ENCODE data around the gene ALDOB.

The ALDOB gene

DNA sequence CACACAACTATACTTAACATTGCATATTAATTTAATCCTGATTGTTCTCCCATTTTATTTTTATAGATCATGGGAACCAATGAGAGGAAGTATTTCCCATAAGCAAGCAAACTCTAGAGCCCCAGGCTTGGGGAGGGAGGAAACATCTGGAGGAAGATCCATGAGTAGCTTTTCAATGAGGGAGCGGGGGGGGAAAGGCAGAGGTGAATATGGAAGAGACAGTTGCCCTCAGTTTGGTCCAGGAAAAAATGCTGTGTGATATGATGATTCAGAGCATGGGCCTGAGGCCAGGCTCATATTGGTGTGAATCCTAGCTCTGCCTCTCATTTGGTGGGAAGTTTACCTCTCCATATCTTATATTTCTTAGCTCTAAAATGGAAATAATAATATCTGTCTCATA is 42.2 kb upstream of the ALDOB start:
- no peak for TF ChIP-seq CTCF (IDR thresholded peaks at IDR 0.05; ENCODE audit: borderline replicate concordance, insufficient read depth, low read depth, low read length)
- H3K4me3 ChIP-seq (ENCODE audit: low read depth, low read length) = no peak overlapping the region

DNA sequence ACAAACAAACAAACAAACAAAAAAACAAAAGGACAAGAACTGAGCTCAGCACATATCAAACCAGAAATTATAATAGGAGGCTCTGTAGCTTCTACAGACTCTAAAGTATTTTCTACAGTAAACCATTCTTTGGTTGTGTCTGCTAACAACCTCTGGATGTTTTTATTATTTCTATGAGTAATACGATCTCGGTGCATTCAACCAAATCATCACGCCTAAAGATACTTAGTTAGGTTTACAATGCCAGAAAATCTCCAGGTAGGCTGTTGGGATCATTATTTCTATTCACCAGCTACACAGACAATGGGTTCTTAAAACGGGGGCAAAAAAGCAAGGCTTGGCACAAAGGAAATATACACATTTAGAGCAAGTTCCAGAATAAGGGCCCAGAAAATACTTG is 41.6 kb upstream of the ALDOB start:
- no peak overlapping the region for H3K4me3 ChIP-seq (ENCODE audit: low read depth, low read length)
- TF ChIP-seq CTCF (IDR thresholded peaks at IDR 0.05; ENCODE audit: borderline replicate concordance, insufficient read depth, low read depth, low read length) = no peak

DNA sequence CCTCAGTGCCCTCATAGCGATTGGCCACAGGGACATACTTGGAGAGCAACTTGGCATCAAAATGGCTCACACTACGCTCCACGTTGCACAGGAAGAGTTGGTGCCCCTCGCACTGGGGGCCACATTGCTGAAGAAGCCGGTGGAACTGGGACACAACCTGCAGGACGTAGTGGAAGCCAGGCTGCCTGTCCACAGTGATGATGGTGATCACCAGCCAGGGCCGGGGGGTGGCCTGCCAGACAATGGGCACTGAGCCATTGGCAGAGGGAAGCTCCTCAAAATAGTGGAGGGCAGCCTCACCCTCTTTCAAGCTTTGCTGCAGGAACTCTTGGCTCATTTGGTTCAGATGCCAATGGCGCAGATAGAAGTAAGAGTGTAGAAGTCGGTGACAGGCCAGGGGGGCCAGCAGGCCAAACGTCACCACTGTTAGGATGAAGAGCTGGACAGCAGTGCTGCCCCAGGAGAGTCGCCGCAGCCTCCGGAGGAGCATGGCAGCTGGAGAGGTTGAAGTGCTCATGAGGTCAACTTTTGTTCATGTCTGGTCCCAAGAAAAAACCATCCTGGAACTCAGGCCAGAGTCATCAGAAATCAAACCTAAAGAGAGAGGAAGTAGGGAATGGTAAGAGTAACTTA is 41.1 kb upstream of the ALDOB start:
- H3K4me3 ChIP-seq (ENCODE audit: low read depth, low read length) = no peak overlapping the region
- TF ChIP-seq CTCF (IDR thresholded peaks at IDR 0.05; ENCODE audit: borderline replicate concordance, insufficient read depth, low read depth, low read length) = no peak

DNA sequence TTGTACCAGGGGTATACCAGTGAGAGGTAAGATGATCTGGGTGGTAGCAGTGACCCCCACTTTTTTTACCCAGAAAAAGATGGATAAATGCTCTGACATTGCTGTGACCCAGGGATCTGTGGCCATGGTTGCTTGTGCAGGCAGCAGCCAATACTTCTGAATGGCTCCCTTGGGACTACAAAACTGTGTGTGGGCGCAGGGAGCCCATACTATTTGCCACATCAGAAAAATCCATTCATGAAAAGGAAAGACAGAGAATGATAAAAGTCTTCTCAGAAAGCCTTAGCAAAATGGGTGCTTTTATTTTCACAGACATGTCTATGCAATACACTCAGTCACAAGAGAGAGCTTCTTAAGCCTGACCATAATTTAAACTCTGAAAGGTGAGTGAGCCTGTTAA is 37.3 kb upstream of the ALDOB start:
- TF ChIP-seq CTCF (IDR thresholded peaks at IDR 0.05; ENCODE audit: borderline replicate concordance, insufficient read depth, low read depth, low read length) = no peak
- no peak overlapping the region for H3K4me3 ChIP-seq (ENCODE audit: low read depth, low read length)

DNA sequence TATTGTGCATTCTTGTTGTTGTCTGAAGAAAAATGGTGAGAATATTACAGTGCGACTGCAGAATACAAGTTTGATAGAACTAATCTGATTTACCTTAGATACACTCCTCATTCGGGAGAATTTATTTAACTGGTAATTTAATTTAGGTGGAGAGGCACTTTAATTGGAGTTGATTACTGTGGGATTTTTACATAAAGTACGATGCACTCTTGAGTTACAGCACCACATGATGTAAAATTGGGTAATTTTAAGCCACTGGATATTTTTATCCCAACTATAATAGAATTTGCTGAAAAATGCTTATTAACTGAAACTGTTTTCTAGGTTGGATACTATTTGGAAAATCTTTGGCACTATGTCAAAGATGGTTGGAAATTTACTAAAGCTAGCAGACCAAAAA is 35.4 kb upstream of the ALDOB start:
- no peak for TF ChIP-seq CTCF (IDR thresholded peaks at IDR 0.05; ENCODE audit: borderline replicate concordance, insufficient read depth, low read depth, low read length)
- H3K4me3 ChIP-seq (ENCODE audit: low read depth, low read length) = no peak overlapping the region

GRCh38 chr9:101470021-101470420 is 34.4 kb upstream of the ALDOB start:
- no peak overlapping the region for H3K4me3 ChIP-seq (ENCODE audit: low read depth, low read length)
- no peak for TF ChIP-seq CTCF (IDR thresholded peaks at IDR 0.05; ENCODE audit: borderline replicate concordance, insufficient read depth, low read depth, low read length)

DNA sequence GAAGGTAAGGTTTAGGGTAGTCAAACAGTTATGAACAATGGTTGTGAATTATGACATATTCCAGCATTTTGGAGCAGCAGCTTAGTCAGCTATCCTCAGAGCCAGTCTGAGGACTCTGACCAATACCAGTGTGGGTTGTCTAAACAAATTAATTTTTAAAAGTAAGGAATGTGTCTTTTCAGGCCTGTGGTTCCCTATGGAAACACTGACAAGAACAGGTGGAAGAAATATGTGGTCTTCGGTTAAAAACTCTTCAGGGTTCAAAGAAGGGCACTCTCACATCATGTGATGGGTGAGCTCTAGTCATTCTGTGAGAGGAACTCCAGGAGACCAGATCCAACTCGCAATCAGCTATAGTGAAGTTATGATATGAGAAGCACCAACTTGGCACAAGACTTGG is 33.5 kb upstream of the ALDOB start:
- no peak overlapping the region for H3K4me3 ChIP-seq (ENCODE audit: low read depth, low read length)
- no peak for TF ChIP-seq CTCF (IDR thresholded peaks at IDR 0.05; ENCODE audit: borderline replicate concordance, insufficient read depth, low read depth, low read length)
